RWPE1 (cell line): Measurements from ENCODE around the gene TFRC.
A peak's percentile ranks its signal among the peaks of the same experiment; 100 is the strongest.
"Not testable (repeated sequence)": the region's sequence is repeated elsewhere in the genome, so short reads cannot be mapped to it uniquely, and the experiment has no call there.

Source experiments
- CTCF ChIA-PET: fragments of 350-600 bp; sonication (Branson Sonifier 250); formaldehyde crosslinking; extraction: SDS; loops from one replicate; lab custom pipeline; 2021; lab: Yijun Ruan, JAX
- POLR2A ChIA-PET: fragments of 400-600 bp; formaldehyde crosslinking; extraction: SDS; loops from one replicate; lab custom pipeline; 2020; ENCODE audit warnings: antibody characterized with exemption; ENCODE audit not compliant: low non-redundant PET; lab: Yijun Ruan, JAX
- DNase-seq: peaks from one replicate; pipeline ENCODE4 v3.0.0; 2012; ENCODE audit warnings: low spot score
- H3K27ac ChIP-seq: fragments of 450-650 bp; 2 replicates; pipeline ENCODE4 v1.5.1; 2017
- TF ChIP-seq, protein P1 (sequence below): fragments of 450-650 bp; conservative IDR thresholded peaks from 2 replicates; pipeline ENCODE4 v1.5.1; 2017; ENCODE audit warnings: low read depth, mild to moderate bottlenecking

Gene TFRC

DNA sequence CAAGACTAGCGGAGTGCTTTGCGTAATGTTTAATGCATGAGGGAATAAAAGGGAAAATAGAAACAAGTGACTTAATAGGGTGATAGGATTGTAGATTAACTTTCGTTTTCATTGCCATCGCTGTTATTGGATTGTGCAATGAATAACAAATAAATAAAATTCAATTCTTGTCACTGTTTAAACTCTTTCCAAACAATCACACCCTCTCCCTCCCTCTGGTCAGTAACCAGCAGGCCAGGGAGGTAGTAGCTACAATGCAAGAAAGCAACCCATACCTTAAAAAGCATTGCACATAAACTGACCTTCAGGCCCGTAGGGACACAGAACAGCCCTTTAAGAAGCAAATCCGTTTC lies 705 bp upstream of the TFRC start:
- TF ChIP-seq, protein P1, sequence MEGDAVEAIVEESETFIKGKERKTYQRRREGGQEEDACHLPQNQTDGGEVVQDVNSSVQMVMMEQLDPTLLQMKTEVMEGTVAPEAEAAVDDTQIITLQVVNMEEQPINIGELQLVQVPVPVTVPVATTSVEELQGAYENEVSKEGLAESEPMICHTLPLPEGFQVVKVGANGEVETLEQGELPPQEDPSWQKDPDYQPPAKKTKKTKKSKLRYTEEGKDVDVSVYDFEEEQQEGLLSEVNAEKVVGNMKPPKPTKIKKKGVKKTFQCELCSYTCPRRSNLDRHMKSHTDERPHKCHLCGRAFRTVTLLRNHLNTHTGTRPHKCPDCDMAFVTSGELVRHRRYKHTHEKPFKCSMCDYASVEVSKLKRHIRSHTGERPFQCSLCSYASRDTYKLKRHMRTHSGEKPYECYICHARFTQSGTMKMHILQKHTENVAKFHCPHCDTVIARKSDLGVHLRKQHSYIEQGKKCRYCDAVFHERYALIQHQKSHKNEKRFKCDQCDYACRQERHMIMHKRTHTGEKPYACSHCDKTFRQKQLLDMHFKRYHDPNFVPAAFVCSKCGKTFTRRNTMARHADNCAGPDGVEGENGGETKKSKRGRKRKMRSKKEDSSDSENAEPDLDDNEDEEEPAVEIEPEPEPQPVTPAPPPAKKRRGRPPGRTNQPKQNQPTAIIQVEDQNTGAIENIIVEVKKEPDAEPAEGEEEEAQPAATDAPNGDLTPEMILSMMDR, result no peak
- ChIA-PET POLR2A (no interaction called here), CTCF (no interaction called here)
- DNase-seq, result no peak
- H3K27ac ChIP-seq, result peak overlapping the region; percentile 88; the same call in 1 of the 2 replicates

DNA sequence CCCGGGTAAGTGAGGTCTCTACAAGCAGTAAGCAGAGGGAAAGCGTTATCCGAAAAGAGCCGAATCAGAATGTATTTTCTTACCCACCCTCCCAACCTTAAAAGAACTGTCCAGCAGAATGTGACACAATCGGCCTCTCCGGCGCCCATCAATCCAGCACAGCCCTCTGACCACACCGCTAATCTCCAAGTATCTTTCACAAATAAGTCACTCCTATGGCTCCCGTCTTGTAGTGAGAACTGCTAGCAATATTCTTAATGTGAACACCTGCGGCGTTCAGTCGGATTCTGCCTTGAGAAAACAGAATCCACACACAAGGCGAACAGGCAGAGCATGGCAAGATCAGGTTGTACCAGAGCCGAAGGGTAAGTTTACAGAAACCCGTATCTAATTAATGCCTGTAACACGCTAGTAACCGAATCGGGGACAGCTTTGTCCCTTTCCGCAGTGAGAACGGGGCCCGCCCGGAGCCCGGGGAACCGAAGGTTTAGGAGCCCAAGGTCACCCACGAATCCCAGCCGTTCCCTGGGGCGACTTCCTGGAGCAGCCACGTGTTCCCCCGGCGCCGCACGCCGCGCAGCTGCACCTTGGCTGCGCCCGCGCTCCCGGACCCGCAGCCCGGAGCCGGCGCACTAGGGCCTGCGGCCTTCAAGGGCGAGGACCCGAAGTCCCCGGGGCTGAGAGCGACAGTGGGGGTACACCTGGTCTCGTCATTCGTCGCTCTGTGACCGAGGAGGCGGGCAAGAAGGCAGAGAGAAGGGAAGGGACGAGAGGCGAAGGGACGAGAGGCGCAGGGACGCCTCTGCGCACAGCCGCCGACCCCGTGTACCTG lies 672 bp downstream of the TFRC start:
- peak overlapping the region; percentile 88 for H3K27ac ChIP-seq
- CTCF ChIA-PET, result interaction anchor here (0.6 to 0.7 kb wide), 2 partner anchors 32 to 55 kb away, joined by 3 read pairs; no protein-coding TSS in a partner anchor
- TF ChIP-seq, protein P1, result no peak
- DNase-seq, result peak; percentile 58
- POLR2A ChIA-PET, result interaction anchor here (0.6 kb wide), 1 partner anchor 1616 kb away, joined by 3 read pairs; no protein-coding TSS in a partner anchor

DNA sequence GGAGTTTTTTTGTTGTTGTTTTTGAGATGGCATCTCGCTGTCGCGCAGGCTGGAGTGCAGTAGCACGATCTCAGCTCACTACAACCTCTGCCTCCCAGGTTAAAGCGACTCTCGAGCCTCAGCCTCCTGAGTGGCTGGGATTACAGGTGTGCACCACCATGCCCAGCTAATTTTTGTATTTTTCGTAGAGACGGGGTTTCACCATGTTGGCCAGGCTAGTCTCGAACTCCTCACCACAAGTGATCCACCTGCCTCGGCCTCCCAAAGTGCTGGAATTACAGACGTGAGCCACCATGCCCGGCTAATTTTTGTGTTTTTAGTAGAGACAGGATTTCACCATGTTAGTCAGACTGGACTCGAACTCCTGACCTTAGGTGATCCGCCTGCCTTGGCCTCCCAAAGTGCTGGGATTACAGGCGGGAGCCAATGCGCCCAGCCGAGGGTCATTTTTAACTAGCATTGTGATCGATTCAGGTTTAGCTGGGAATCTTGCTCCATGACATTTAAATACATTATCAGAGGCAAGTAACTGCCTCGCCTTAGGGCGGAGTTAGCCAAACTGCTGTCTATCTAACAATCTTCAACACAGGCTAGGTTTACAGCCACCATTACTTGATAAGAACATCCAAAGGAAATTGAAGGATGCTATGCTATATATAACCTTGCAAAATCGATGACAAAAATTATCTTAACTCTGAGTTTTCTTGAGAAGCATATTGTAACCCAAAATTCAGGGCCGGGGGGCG lies 1.6 kb downstream of the TFRC start:
- POLR2A ChIA-PET, DNase-seq: not testable (repeated sequence)
- H3K27ac ChIP-seq, result peak overlapping the region; percentile 41
- CTCF ChIA-PET, result interaction anchor here (0.6 to 1.0 kb wide), 3 partner anchors 9 to 660 kb away, joined by 3 to 4 read pairs (median 3); no protein-coding TSS in a partner anchor

- ChIA-PET POLR2A (no interaction called here), CTCF (interaction anchor here (0.6 to 1.0 kb wide), 2 partner anchors 9 to 661 kb away, joined by 3 to 4 read pairs; no protein-coding TSS in a partner anchor)
- TF ChIP-seq, protein P1, result no peak
- DNase-seq, result no peak
- no peak overlapping the region for H3K27ac ChIP-seq
Measured at GRCh38 chr3:196079682-196080081, 2.2 kb downstream of the TFRC start.

GRCh38 chr3:196075013-196075412 lies 6.9 kb downstream of the TFRC start:
- ChIA-PET CTCF (interaction anchor here (0.6 to 1.2 kb wide), 2 partner anchors 26 to 122 kb away, joined by 3 read pairs; no protein-coding TSS in a partner anchor), POLR2A (no interaction called here)
- DNase-seq, result no peak
- TF ChIP-seq, protein P1, result no peak
- H3K27ac ChIP-seq, result no peak overlapping the region

- POLR2A ChIA-PET, result interaction anchor here (0.7 kb wide), 1 partner anchor 353 kb away, joined by 3 read pairs; no protein-coding TSS in a partner anchor
- TF ChIP-seq, protein P1, result peak; percentile 85
- no peak overlapping the region for H3K27ac ChIP-seq
- CTCF ChIA-PET, result interaction anchor here (0.6 to 2.3 kb wide), 10 partner anchors 21 to 449 kb away, joined by 3 to 16 read pairs (median 4); no protein-coding TSS in a partner anchor
- DNase-seq, result peak; percentile 73
Measured at GRCh38 chr3:196073255-196073753, 8.6 kb downstream of the TFRC start.
